Posterior cingulate gyrus (tissue), 11 donors: Measurements from ENCODE around the gene MEGF11.

Experiments used
- DNase-seq, 10 donors: peaks; one replicate each; pipeline versions ENCODE4 v3.0.0 to v3.0.0-alpha.2; 2020 to 2021; ENCODE audit warnings: mixed read lengths in 3 of 10
- intact Hi-C: fragments of 100-400 bp; cut with DNase I; formaldehyde crosslinking; loops from one replicate; pipeline ENCODE4 v1.15.1; 2023

The MEGF11 gene

GRCh38 chr15:66222273-66223198, 31.0 kb downstream of the MEGF11 start:
- intact Hi-C loops: no loop called here

GRCh38 chr15:66221126-66221525, 32.4 kb downstream of the MEGF11 start:
- intact Hi-C loops: no loop called here
- peak in 2 of 10 donors; percentile 63 to 75 for DNase-seq

More at GRCh38 chr15:66222273-66223198, 31.0 kb downstream of the MEGF11 start:
- no peak for DNase-seq

- intact Hi-C loops: no loop called here
- peak in 1 of 10 donors; percentile 25 for DNase-seq
Measured at GRCh38 chr15:66220601-66221000, 32.9 kb downstream of the MEGF11 start.

GRCh38 chr15:66219339-66219738, 34.2 kb downstream of the MEGF11 start:
- intact Hi-C loops: no loop called here

DNA sequence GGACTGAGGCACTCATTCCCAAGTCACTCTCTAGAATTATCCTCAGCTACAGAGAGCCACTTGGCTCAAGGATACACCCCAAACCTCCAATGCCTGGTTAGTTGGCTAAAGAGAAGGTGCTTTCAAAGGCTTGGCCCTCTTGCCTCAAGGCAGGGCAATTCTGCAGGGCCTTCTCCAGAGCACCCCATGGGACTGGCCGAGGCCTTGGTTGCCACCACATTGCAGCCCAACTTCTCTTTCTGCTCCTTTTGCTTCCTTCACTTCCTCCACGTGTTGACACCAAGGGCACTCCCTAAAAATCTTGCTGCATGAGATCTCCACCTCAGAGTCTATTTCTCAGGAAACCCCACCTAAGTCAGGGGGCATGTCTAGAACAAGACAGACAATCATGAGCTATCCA, 36.7 kb downstream of the MEGF11 start:
- DNase-seq: peak in 2 of 10 donors; percentile 2 to 9

More at GRCh38 chr15:66219339-66219738, 34.2 kb downstream of the MEGF11 start:
- peak in 1 of 10 donors; percentile 1 for DNase-seq

GRCh38 chr15:66215811-66216210, 37.7 kb downstream of the MEGF11 start:
- DNase-seq: peak in 2 of 10 donors; percentile 2 to 12
- intact Hi-C loops: no loop called here

More for the DNA sequence above, 36.7 kb downstream of the MEGF11 start:
- intact Hi-C loops: no loop called here

DNA sequence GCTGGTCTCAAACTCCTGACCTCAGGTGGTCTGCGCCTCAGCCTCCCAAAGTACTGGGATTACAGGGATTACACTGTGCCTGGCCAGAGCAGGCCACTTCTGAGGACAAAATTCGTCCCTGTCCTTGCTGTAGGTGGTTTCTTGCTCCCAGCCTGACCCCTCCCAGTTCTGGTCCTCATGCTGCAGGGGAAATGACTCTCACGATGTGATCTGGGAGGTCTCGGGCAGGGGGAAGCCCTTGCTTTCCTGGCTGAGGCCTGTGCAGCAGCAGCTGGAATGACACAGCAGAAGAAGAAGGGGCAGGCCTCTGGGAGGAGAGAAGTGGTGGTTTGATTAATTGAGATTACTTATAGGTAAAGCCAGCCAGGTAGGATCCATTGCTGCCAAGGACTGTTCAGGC, 39.3 kb downstream of the MEGF11 start:
- peak in 1 of 10 donors; percentile 49 for DNase-seq

GRCh38 chr15:66212563-66212921, 41.0 kb downstream of the MEGF11 start:
- intact Hi-C loops: no loop called here

More for the DNA sequence above, 39.3 kb downstream of the MEGF11 start:
- intact Hi-C loops: no loop called here

GRCh38 chr15:66211670-66212562, 41.6 kb downstream of the MEGF11 start:
- peak in 2 of 10 donors; percentile 27 to 43 for DNase-seq
- intact Hi-C loops: no loop called here

More at GRCh38 chr15:66212563-66212921, 41.0 kb downstream of the MEGF11 start:
- peak in 2 of 10 donors; percentile 75 to 76 for DNase-seq

DNA sequence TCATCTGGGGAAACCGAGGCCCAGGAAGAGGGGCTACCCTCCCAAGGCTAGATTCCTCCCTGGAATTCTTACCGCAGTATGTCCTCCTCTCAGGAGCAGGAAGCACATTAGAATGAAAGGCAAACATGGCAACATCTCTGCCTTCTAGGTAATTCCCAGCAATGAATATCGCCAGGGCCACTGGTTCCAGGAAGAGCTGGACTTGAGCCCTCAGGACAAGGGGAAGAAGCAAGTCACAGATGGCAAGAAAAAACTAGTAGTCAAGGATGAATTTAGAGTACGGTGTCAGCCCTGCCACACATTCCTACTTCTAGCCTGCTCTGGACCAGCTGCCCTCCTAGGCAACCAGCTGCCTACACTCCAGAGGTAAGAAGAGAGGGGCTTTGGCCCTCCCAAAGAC, 42.9 kb downstream of the MEGF11 start:
- no peak for DNase-seq
- intact Hi-C loops: no loop called here

GRCh38 chr15:66198757-66199156, 54.8 kb downstream of the MEGF11 start:
- DNase-seq: no peak
- intact Hi-C loops: no loop called here

GRCh38 chr15:66196602-66197001, 56.9 kb downstream of the MEGF11 start:
- intact Hi-C loops: no loop called here
- DNase-seq: no peak

DNA sequence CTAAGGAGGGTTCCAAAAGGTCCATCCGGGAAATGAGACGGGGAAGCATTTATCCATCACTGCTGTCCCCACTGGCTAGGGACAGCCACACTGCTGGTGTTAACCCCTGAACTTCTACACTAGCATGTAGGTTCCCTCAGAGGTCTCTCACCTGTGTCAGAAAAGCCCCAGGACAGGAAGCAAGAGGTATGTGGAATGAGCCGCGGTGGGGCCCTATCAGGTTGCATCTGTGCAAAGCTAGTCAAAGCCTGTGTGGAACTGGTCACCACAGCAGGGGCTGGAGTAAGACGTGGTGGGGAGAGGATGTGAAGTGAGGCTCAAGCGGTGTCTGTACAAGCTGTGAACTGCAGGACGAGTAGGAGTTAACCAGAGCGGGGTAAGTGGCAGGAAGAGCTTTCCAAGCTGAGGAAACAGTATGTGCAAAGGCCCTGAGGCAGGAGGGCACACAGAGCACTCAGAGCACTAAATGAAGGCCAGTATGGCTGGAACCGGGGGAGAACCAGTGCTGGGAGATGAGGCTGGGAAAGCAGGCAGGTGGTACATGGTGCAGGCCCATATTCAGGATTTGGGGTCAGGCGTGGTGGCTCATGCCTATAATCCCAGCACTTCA, 57.8 kb downstream of the MEGF11 start:
- intact Hi-C loops: no loop called here
- peak in 1 of 10 donors; percentile 57 for DNase-seq

DNA sequence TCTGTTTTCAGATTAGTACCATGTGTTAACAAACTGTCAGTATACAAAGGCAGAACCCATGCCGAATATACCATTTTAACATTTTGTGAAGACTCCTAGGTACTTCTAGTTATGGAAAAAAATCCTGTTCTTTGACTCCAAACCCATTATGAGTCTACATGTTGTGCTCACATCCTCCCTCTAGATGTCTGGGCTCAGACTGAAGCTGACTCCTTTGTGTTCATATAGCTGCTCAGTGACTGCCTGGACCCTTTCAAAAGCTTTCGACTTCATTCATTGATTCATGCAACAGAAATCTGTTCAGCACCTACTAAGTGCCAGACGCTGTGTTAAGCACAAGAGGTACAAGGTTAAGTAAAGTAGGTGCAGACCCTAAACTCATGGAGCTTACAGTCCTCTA, 60.5 kb downstream of the MEGF11 start:
- intact Hi-C loops: no loop called here

DNA sequence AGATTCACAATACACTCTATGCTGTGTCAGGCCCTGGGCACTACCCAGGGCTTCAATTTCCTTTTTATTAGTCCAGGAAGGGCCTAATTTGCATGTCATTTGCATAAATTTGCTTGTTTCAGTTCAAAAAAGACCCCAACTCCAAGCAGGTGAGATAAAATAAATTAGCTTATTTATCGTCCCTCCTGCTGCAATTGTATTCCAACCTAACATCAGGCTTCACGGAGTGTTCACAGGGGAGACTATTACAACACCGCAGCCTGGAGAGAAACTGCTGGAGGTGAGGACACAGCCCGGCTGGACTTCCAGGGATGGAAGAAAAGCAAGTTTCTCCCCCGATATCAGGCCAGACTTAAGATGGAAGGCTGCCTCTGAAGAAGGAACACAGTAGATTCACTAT, 62.8 kb downstream of the MEGF11 start:
- peak in 1 of 10 donors; percentile 18 for DNase-seq
- intact Hi-C loops: no loop called here

More for the DNA sequence above, 60.5 kb downstream of the MEGF11 start:
- DNase-seq: no peak

- intact Hi-C loops: no loop called here
Measured at GRCh38 chr15:66189291-66189690, 64.3 kb downstream of the MEGF11 start.

GRCh38 chr15:66188464-66188863, 65.1 kb downstream of the MEGF11 start:
- peak in 2 of 10 donors; percentile 53 to 65 for DNase-seq
- intact Hi-C loops: no loop called here

More at GRCh38 chr15:66189291-66189690, 64.3 kb downstream of the MEGF11 start:
- DNase-seq: peak in 2 of 10 donors; percentile 36 to 52

GRCh38 chr15:66187271-66187670, 66.3 kb downstream of the MEGF11 start:
- DNase-seq: peak in 2 of 10 donors; percentile 64 to 66
- intact Hi-C loops: no loop called here

GRCh38 chr15:66186049-66186825, 67.3 kb downstream of the MEGF11 start:
- DNase-seq: peak in 2 of 10 donors; percentile 32 to 47
- intact Hi-C loops: no loop called here
